Measurements from ENCODE around the gene ACVR1. TPM values are rescaled to one million over a fixed set of nuclear protein-coding genes. Genes with fewer than 3 reads are reported as not detected.

ACVR1 gene
- total RNA-seq, 4 donors from 2014 or later, result 4.7 to 18.7 (median 10.3) TPM

GRCh38 chr2:157864857-157865430, 11.2 kb downstream of the ACVR1 start:
- no peaks in the 10 kb centered on the region for H3K36me3 ChIP-seq
- H3K27ac ChIP-seq, result no peak overlapping the region
- no peak for DNase-seq
- intact Hi-C loops (cut with DNase I), result no loop called here
- H3K4me1 ChIP-seq, result peaks cover 0 to 29% (median 3%) of the 10 kb centered on the region in 3 donors
- no peaks in the 10 kb centered on the region for H3K27me3 ChIP-seq
- WGBS, 2 donors, result 57 to 85% methylated on average over 2 of the region's 2 CpGs
- no peak for TF ChIP-seq POLR2A (IDR thresholded peaks at IDR 0.05)
- TF ChIP-seq, protein P1, sequence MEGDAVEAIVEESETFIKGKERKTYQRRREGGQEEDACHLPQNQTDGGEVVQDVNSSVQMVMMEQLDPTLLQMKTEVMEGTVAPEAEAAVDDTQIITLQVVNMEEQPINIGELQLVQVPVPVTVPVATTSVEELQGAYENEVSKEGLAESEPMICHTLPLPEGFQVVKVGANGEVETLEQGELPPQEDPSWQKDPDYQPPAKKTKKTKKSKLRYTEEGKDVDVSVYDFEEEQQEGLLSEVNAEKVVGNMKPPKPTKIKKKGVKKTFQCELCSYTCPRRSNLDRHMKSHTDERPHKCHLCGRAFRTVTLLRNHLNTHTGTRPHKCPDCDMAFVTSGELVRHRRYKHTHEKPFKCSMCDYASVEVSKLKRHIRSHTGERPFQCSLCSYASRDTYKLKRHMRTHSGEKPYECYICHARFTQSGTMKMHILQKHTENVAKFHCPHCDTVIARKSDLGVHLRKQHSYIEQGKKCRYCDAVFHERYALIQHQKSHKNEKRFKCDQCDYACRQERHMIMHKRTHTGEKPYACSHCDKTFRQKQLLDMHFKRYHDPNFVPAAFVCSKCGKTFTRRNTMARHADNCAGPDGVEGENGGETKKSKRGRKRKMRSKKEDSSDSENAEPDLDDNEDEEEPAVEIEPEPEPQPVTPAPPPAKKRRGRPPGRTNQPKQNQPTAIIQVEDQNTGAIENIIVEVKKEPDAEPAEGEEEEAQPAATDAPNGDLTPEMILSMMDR (IDR thresholded peaks at IDR 0.05), result no peak
- H3K9me3 ChIP-seq, result no peaks in the 10 kb centered on the region
- no peak overlapping the region for H3K4me3 ChIP-seq

- 81 to 83% methylated on average over 6 of the region's 6 CpGs for whole genome bisulfite sequencing, 2 donors
- no peak overlapping the region for H3K27ac ChIP-seq
- peaks cover 0 to 8% (median 0%) of the 10 kb centered on the region in 3 donors for H3K4me1 ChIP-seq
- H3K9me3 ChIP-seq, result no peaks in the 10 kb centered on the region
- DNase-seq, result no peak
- TF ChIP-seq, protein P1 (IDR thresholded peaks at IDR 0.05), result no peak
- intact Hi-C loops (cut with DNase I), result no loop called here
- no peak overlapping the region for H3K4me3 ChIP-seq
- H3K27me3 ChIP-seq, result no peaks in the 10 kb centered on the region
- H3K36me3 ChIP-seq, result peaks cover 0 to 17% (median 0%) of the 10 kb centered on the region in 3 donors
Measured at GRCh38 chr2:157858846-157859245, 17.3 kb downstream of the ACVR1 start.

- H3K4me1 ChIP-seq, result peaks cover 0 to 8% (median 0%) of the 10 kb centered on the region in 3 donors
- intact Hi-C loops (cut with DNase I), result no loop called here
- TF ChIP-seq POLR2A (IDR thresholded peaks at IDR 0.05), result no peak
- TF ChIP-seq, protein P1 (IDR thresholded peaks at IDR 0.05), result no peak
- H3K4me3 ChIP-seq, result no peak overlapping the region
- H3K27me3 ChIP-seq, result no peaks in the 10 kb centered on the region
- peaks cover 0 to 17% (median 0%) of the 10 kb centered on the region in 3 donors for H3K36me3 ChIP-seq
- no peaks in the 10 kb centered on the region for H3K9me3 ChIP-seq
- no peak overlapping the region for H3K27ac ChIP-seq
- no peak for DNase-seq
- WGBS, 2 donors, result 73 to 82% methylated on average over 4 of the region's 4 CpGs
Measured at GRCh38 chr2:157857881-157858280, 18.2 kb downstream of the ACVR1 start.

- TF ChIP-seq, protein P1 (IDR thresholded peaks at IDR 0.05), result no peak
- no peak for TF ChIP-seq POLR2A (IDR thresholded peaks at IDR 0.05)
Measured at GRCh38 chr2:157856187-157856515, 20.0 kb downstream of the ACVR1 start.

GRCh38 chr2:157853820-157854219, 22.3 kb downstream of the ACVR1 start:
- 93 to 96% methylated on average over 3 of the region's 3 CpGs for WGBS, 2 donors
- Histone ChIP-seq H3K27me3 (no peaks in the 10 kb centered on the region), H3K27ac (no peak overlapping the region), H3K4me1 (peaks cover 0 to 17% (median 3%) of the 10 kb centered on the region in 3 donors), H3K4me3 (no peak overlapping the region), H3K36me3 (peaks cover 0 to 8% (median 0%) of the 10 kb centered on the region in 3 donors), H3K9me3 (no peaks in the 10 kb centered on the region)
- no peak for TF ChIP-seq POLR2A (IDR thresholded peaks at IDR 0.05)
- TF ChIP-seq, protein P1 (IDR thresholded peaks at IDR 0.05), result no peak
- intact Hi-C loops (cut with DNase I), result no loop called here
- no peak for DNase-seq

More at GRCh38 chr2:157856187-157856515, 20.0 kb downstream of the ACVR1 start:
- no peaks in the 10 kb centered on the region for H3K27me3 ChIP-seq
- DNase-seq, result no peak
- 62 to 84% methylated on average over 2 of the region's 2 CpGs for WGBS, 2 donors
- peaks cover 0 to 8% (median 0%) of the 10 kb centered on the region in 3 donors for H3K4me1 ChIP-seq
- no peak overlapping the region for H3K4me3 ChIP-seq
- H3K9me3 ChIP-seq, result no peaks in the 10 kb centered on the region
- H3K27ac ChIP-seq, result no peak overlapping the region
- peaks cover 0 to 17% (median 0%) of the 10 kb centered on the region in 3 donors for H3K36me3 ChIP-seq
- intact Hi-C loops (cut with DNase I), result no loop called here

Measured in esophagus squamous epithelium (tissue), 5 donors.